Transverse colon (tissue), 4 donors: ENCODE data around the gene HOXB13.

Experiments
- EP300 ChIP-seq: sonication (generic); formaldehyde crosslinking; IDR thresholded peaks from one replicate; pipeline ENCODE4 v1.6.1; 2017; ENCODE audit warnings: antibody characterized with exemption, low read depth
- POLR2A ChIP-seq: fragments of 450-650 bp; IDR thresholded peaks from one replicate; pipeline ENCODE4 v1.6.1; 2016; ENCODE audit warnings: antibody characterized with exemption, mild to moderate bottlenecking, moderate library complexity
- POLR2AphosphoS5 ChIP-seq, 3 donors: sonication (generic); formaldehyde crosslinking; IDR thresholded peaks; one replicate each; pipeline ENCODE4 v1.6.1; 2016; ENCODE audit warnings: antibody characterized with exemption in 3 of 3
- TF ChIP-seq, protein P1 (sequence below), 5 experiments: fragments of 200-600 bp in 3 of 5; fragments of 450-650 bp in 2 of 5; sonication (generic) in 3 of 5; IDR thresholded peaks; 1 replicate in 2 of 5; 2 replicates in 3 of 5; pipeline ENCODE4 v1.5.1; 2016 to 2017; ENCODE audit warnings: antibody characterized with exemption in 5 of 5, inconsistent platforms in 3 of 5, mild to moderate bottlenecking in 2 of 5, moderate library complexity in 1 of 5

GRCh38 chr17:48773245-48773644 is 44.7 kb upstream of the HOXB13 start:
- TF ChIP-seq, protein P1, sequence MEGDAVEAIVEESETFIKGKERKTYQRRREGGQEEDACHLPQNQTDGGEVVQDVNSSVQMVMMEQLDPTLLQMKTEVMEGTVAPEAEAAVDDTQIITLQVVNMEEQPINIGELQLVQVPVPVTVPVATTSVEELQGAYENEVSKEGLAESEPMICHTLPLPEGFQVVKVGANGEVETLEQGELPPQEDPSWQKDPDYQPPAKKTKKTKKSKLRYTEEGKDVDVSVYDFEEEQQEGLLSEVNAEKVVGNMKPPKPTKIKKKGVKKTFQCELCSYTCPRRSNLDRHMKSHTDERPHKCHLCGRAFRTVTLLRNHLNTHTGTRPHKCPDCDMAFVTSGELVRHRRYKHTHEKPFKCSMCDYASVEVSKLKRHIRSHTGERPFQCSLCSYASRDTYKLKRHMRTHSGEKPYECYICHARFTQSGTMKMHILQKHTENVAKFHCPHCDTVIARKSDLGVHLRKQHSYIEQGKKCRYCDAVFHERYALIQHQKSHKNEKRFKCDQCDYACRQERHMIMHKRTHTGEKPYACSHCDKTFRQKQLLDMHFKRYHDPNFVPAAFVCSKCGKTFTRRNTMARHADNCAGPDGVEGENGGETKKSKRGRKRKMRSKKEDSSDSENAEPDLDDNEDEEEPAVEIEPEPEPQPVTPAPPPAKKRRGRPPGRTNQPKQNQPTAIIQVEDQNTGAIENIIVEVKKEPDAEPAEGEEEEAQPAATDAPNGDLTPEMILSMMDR (IDR thresholded peaks at IDR 0.05): no peak
- TF ChIP-seq POLR2A (no peak), POLR2AphosphoS5 (IDR thresholded peaks at IDR 0.05) (no peak), EP300 (no peak)
